Natural killer cell (primary cell): ENCODE data around the gene AKAIN1. TPM values are rescaled to one million over a fixed set of nuclear protein-coding genes. Genes with fewer than 3 reads are reported as not detected.

Experiments used
- ATAC-seq, 3 donors: fragments of 150-1000 bp in 2 of 3; fragments of 200-7000 bp in 1 of 3; cut with Tn5 transposase; 1 replicate in 1 of 3; 2 replicates in 2 of 3; pipeline ENCODE4 v1.10.0; 2021; ENCODE audit warnings: mild to moderate bottlenecking in 2 of 3, moderate library complexity in 2 of 3
- DNase-seq, 2 donors: peaks; one replicate each; pipeline versions ENCODE4 v3.0.0 to v3.0.0-alpha.2; 2013 to 2021; ENCODE audit warnings: mixed read lengths in 1 of 2
- H3K27ac ChIP-seq: one replicate; pipeline ENCODE4 v1.5.1; 2013; ENCODE audit warnings: mild to moderate bottlenecking, low read length
- H3K27me3 ChIP-seq: one replicate; pipeline ENCODE4 v1.6.1; 2013; ENCODE audit warnings: low read length; ENCODE audit not compliant: control insufficient read depth, insufficient read depth
- H3K36me3 ChIP-seq: one replicate; pipeline ENCODE4 v1.6.1; 2013; ENCODE audit warnings: low read length; ENCODE audit not compliant: control insufficient read depth, insufficient read depth
- H3K4me1 ChIP-seq: one replicate; pipeline ENCODE4 v1.6.1; 2013; ENCODE audit warnings: low read length; ENCODE audit not compliant: control insufficient read depth, insufficient read depth
- H3K4me3 ChIP-seq: one replicate; pipeline ENCODE4 v1.5.1; 2013; ENCODE audit warnings: low read length
- H3K9me3 ChIP-seq: one replicate; pipeline ENCODE4 v1.6.1; 2013; ENCODE audit warnings: low read length; ENCODE audit not compliant: control insufficient read depth, insufficient read depth
- H3K27ac Mint-ChIP-seq, 2 donors: one replicate each; pipeline ENCODE4 v1.8.0; 2022; ENCODE audit warnings: mild to moderate bottlenecking in 2 of 2, mixed read lengths in 2 of 2, moderate library complexity in 1 of 2
- H3K27me3 Mint-ChIP-seq, 2 donors: one replicate each; pipeline ENCODE4 v1.8.0; 2022; ENCODE audit warnings: low read depth in 2 of 2, mixed read lengths in 2 of 2
- H3K36me3 Mint-ChIP-seq: one replicate; pipeline ENCODE4 v1.8.0; 2022; ENCODE audit warnings: mixed read lengths
- H3K4me1 Mint-ChIP-seq, 2 donors: one replicate each; pipeline ENCODE4 v1.8.0; 2022; ENCODE audit warnings: mixed read lengths in 2 of 2
- H3K4me3 Mint-ChIP-seq: one replicate; pipeline ENCODE4 v1.8.0; 2022; ENCODE audit warnings: mild to moderate bottlenecking, moderate library complexity, mixed read lengths
- H3K9me3 Mint-ChIP-seq, 2 donors: one replicate each; pipeline ENCODE4 v1.8.0; 2022; ENCODE audit warnings: mixed read lengths in 2 of 2
- WGBS: methylation state at CpG from one replicate; pipeline ENCODE4 v1.1.7; 2013; ENCODE audit warnings: missing lambda C conversion rate; ENCODE audit not compliant: insufficient coverage; 5-methylcytosine and 5-hydroxymethylcytosine counted together
- intact Hi-C: fragments of 100-400 bp; cut with micrococcal nuclease; formaldehyde crosslinking; loops from one replicate; pipeline ENCODE4 v1.14.2; 2022
- total RNA-seq, 4 donors: library from RNA; stranded (reverse); fragments of 120-200 nt in 1 of 4; gene quantifications; one replicate each; pipeline versions ENCODE4 v1.2.3 to v1.2.4, GENCODE V29; 2013 to 2022
- TF ChIP-seq, protein P1 (sequence below): fragments of 200-600 bp; IDR thresholded peaks from one replicate; pipeline ENCODE4 v1.8.0; 2022; ENCODE audit warnings: antibody characterized with exemption

Gene AKAIN1
- total RNA-seq, 3 donors from 2014 or later (not counting 1 experiment from before 2014, with no cell fraction given) = not detected

DNA sequence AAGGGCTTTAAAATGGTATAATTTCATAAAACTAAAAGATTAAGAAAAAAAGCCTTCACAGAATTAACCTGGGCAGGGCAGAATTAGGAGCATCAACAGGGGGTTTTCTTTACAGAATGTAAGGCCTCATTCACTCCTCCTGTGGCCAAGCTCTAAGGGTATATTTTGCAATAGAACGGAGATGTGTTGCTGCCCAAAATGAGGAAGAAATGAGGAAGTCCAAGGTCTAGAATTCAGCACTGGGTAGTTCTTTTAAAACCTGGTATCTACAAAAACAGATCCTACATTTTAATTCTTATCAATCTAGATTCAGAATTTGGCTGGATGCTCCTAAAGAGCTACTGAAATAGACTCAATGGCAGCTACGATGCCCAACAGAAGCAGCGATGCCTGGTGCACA lies 101.8 kb downstream of the AKAIN1 start:
- H3K27ac Mint-ChIP-seq = no peak overlapping the region
- H3K9me3 Mint-ChIP-seq = no peaks in the 10 kb centered on the region
- WGBS = 79% methylated on average over 3 of the region's 3 CpGs
- Histone ChIP-seq H3K36me3 (no peaks in the 10 kb centered on the region), H3K4me1 (no peaks in the 10 kb centered on the region), H3K27me3 (no peaks in the 10 kb centered on the region), H3K9me3 (peaks cover 3% of the 10 kb centered on the region), H3K4me3 (no peak overlapping the region), H3K27ac (no peak overlapping the region)
- H3K4me1 Mint-ChIP-seq = no peaks in the 10 kb centered on the region
- TF ChIP-seq, protein P1, sequence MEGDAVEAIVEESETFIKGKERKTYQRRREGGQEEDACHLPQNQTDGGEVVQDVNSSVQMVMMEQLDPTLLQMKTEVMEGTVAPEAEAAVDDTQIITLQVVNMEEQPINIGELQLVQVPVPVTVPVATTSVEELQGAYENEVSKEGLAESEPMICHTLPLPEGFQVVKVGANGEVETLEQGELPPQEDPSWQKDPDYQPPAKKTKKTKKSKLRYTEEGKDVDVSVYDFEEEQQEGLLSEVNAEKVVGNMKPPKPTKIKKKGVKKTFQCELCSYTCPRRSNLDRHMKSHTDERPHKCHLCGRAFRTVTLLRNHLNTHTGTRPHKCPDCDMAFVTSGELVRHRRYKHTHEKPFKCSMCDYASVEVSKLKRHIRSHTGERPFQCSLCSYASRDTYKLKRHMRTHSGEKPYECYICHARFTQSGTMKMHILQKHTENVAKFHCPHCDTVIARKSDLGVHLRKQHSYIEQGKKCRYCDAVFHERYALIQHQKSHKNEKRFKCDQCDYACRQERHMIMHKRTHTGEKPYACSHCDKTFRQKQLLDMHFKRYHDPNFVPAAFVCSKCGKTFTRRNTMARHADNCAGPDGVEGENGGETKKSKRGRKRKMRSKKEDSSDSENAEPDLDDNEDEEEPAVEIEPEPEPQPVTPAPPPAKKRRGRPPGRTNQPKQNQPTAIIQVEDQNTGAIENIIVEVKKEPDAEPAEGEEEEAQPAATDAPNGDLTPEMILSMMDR = no peak
- intact Hi-C loops = no loop called here
- ATAC-seq (no peak), DNase-seq (no peak)
- no peak overlapping the region for H3K4me3 Mint-ChIP-seq
- no peaks in the 10 kb centered on the region for H3K36me3 Mint-ChIP-seq
- H3K27me3 Mint-ChIP-seq = peaks cover 0 to 3% of the 10 kb centered on the region in 2 donors

DNA sequence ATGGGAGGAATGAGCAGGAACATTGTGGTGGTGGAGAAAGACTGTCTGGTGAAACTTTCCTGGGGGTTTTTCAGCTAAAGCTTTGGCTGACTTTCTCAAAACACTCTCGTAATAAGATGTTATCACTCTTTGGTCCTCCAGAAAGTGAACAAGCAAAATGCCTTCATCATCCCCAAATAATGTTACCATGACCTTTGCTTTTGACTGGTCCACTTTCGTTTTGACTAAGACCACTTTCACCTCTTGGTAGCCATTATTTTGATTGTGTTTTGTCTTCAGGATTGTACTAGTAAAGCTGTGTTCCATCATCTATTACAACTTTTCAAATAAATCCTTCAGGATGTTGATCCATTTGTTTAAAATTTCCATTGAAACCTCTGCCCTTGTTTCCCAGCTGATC lies 103.2 kb downstream of the AKAIN1 start:
- Mint-ChIP-seq H3K9me3 (peaks cover 1 to 2% of the 10 kb centered on the region in 2 donors), H3K4me1 (no peaks in the 10 kb centered on the region), H3K27me3 (no peaks in the 10 kb centered on the region), H3K36me3 (no peaks in the 10 kb centered on the region), H3K27ac (no peak overlapping the region), H3K4me3 (no peak overlapping the region)
- Histone ChIP-seq H3K9me3 (peaks cover 5% of the 10 kb centered on the region), H3K27ac (no peak overlapping the region), H3K36me3 (no peaks in the 10 kb centered on the region), H3K4me1 (no peaks in the 10 kb centered on the region), H3K4me3 (no peak overlapping the region), H3K27me3 (no peaks in the 10 kb centered on the region)
- WGBS = 62% methylated on average over 1 of the region's 2 CpGs
- ATAC-seq = no peak
- TF ChIP-seq, protein P1 = no peak
- intact Hi-C loops = no loop called here
- no peak for DNase-seq

Other genes with a start within 250 kb of the AKAIN1 start
- gene ZBTB14, start 98.5 kb upstream of the AKAIN1 start, total RNA-seq = 10 to 100 TPM; 24.7 to 25.9 (median 25.5) TPM